CD14-positive monocyte (primary cell): Measurements from ENCODE around the gene NMS. TPM values are rescaled to one million over a fixed set of nuclear protein-coding genes. Genes with fewer than 3 reads are reported as not detected.

Experiments used
- DNase-seq, 3 donors: peaks; one replicate each; pipeline ENCODE4 v3.0.0-alpha.2; 2011 to 2022
- H2AFZ ChIP-seq: 2 replicates; pipeline ENCODE4 v1.6.0; 2012; ENCODE audit warnings: mild to moderate bottlenecking, low read depth, low read length, inconsistent platforms; ENCODE audit not compliant: insufficient read depth, poor library complexity, severe bottlenecking
- H3K27ac ChIP-seq, 2 donors: 1 replicate in 1 of 2; 2 replicates in 1 of 2; pipeline ENCODE4 v1.5.1; 2012 to 2013; ENCODE audit warnings: low read length in 2 of 2, control low read depth in 1 of 2, inconsistent platforms in 1 of 2, low read depth in 1 of 2, mild to moderate bottlenecking in 1 of 2
- H3K27me3 ChIP-seq, 2 donors: one replicate each; pipeline versions ENCODE4 v1.6.0 to v1.6.1; 2011 to 2013; ENCODE audit warnings: low read length in 2 of 2; ENCODE audit not compliant: control insufficient read depth in 2 of 2, insufficient read depth in 2 of 2
- H3K36me3 ChIP-seq, 2 donors: replicated peaks in 1 of 2; 1 replicate in 1 of 2; 2 replicates in 1 of 2; pipeline versions ENCODE4 v1.5.1 to v1.6.1; 2012 to 2013; ENCODE audit warnings: low read length in 2 of 2, control low read depth in 1 of 2, inconsistent platforms in 1 of 2, mild to moderate bottlenecking in 1 of 2; ENCODE audit not compliant: insufficient read depth in 2 of 2, control insufficient read depth in 1 of 2
- H3K4me1 ChIP-seq, 2 donors: 1 replicate in 1 of 2; 2 replicates in 1 of 2; pipeline versions ENCODE4 v1.5.1 to v1.6.1; 2012 to 2013; ENCODE audit warnings: low read length in 2 of 2, control low read depth in 1 of 2, inconsistent platforms in 1 of 2, mild to moderate bottlenecking in 1 of 2, moderate library complexity in 1 of 2; ENCODE audit not compliant: insufficient read depth in 2 of 2, control insufficient read depth in 1 of 2
- H3K4me2 ChIP-seq: replicated peaks from 2 replicates; pipeline ENCODE3; 2012; ENCODE audit warnings: low read length, moderate library complexity, mild to moderate bottlenecking; ENCODE audit not compliant: poor library complexity, severe bottlenecking; ENCODE audit errors: extremely low read depth
- H3K4me3 ChIP-seq, 3 experiments: fragments of 200-600 bp in 1 of 3; sonication (generic) in 1 of 3; replicated peaks in 1 of 3; 1 replicate in 2 of 3; 2 replicates in 1 of 3; pipeline ENCODE4 v1.5.1; 2011 to 2013; ENCODE audit warnings: low read length in 3 of 3, mild to moderate bottlenecking in 3 of 3, control low read depth in 2 of 3, low read depth in 2 of 3, inconsistent platforms in 1 of 3, moderate library complexity in 1 of 3
- H3K79me2 ChIP-seq: 2 replicates; pipeline ENCODE4 v1.6.0; 2012; ENCODE audit warnings: mild to moderate bottlenecking, control low read depth, inconsistent platforms, low read length, moderate library complexity; ENCODE audit not compliant: insufficient read depth
- H3K9ac ChIP-seq: 2 replicates; pipeline ENCODE4 v1.6.0; 2017; ENCODE audit warnings: low read length, mild to moderate bottlenecking; ENCODE audit not compliant: insufficient read depth, poor library complexity, severe bottlenecking
- H3K9me3 ChIP-seq, 2 donors: replicated peaks in 1 of 2; 1 replicate in 1 of 2; 2 replicates in 1 of 2; pipeline versions ENCODE4 v1.5.1 to v1.6.1; 2012 to 2013; ENCODE audit warnings: low read length in 2 of 2, control low read depth in 1 of 2; ENCODE audit not compliant: control insufficient read depth in 1 of 2, insufficient read depth in 1 of 2
- H4K20me1 ChIP-seq: 2 replicates; pipeline ENCODE4 v1.6.0; 2012; ENCODE audit warnings: mild to moderate bottlenecking, low read length, control low read depth, moderate library complexity; ENCODE audit not compliant: insufficient read depth
- H3K27ac Mint-ChIP-seq, 7 donors: one replicate each; pipeline ENCODE4 v1.8.0; 2020; ENCODE audit warnings: mild to moderate bottlenecking in 7 of 7, mixed read lengths in 7 of 7, moderate library complexity in 6 of 7, inconsistent platforms in 2 of 7
- H3K27me3 Mint-ChIP-seq, 3 donors: one replicate each; pipeline ENCODE4 v1.8.0; 2021 to 2022; ENCODE audit warnings: low read depth in 3 of 3, mild to moderate bottlenecking in 3 of 3, mixed read lengths in 3 of 3, moderate library complexity in 3 of 3, inconsistent platforms in 1 of 3
- H3K36me3 Mint-ChIP-seq, 2 donors: one replicate each; pipeline ENCODE4 v1.8.0; 2020; ENCODE audit warnings: mixed read lengths in 2 of 2, inconsistent platforms in 1 of 2, mild to moderate bottlenecking in 1 of 2
- H3K4me1 Mint-ChIP-seq: one replicate; pipeline ENCODE4 v1.8.0; 2020; ENCODE audit warnings: mild to moderate bottlenecking, mixed read lengths
- H3K4me3 Mint-ChIP-seq, 2 donors: one replicate each; pipeline ENCODE4 v1.8.0; 2020; ENCODE audit warnings: mild to moderate bottlenecking in 2 of 2, mixed read lengths in 2 of 2, moderate library complexity in 1 of 2
- H3K9me3 Mint-ChIP-seq, 7 donors: one replicate each; pipeline ENCODE4 v1.8.0; 2020 to 2022; ENCODE audit warnings: mixed read lengths in 7 of 7, mild to moderate bottlenecking in 6 of 7, moderate library complexity in 6 of 7, inconsistent platforms in 2 of 7
- WGBS: methylation state at CpG from one replicate; pipeline ENCODE4 v1.1.5; 2013; ENCODE audit warnings: missing lambda C conversion rate; ENCODE audit not compliant: insufficient coverage; 5-methylcytosine and 5-hydroxymethylcytosine counted together
- intact Hi-C, 2 donors: fragments of 100-400 bp; cut with micrococcal nuclease; formaldehyde crosslinking; loops; one replicate each; pipeline versions ENCODE4 v1.15.0 to v1.15.1; 2023
- polyA plus RNA-seq, 3 donors: library from polyadenylated mRNA; depleted of rRNA in 1 of 3; unstranded in 2 of 3; stranded (reverse) in 1 of 3; fragments of 300-500 nt in 2 of 3; fragments of >200 nt in 1 of 3; fragmentation: Illumina TruSeq in 2 of 3; gene quantifications; 1 replicate in 2 of 3; 2 replicates in 1 of 3; pipeline ENCODE4 v1.2.3, GENCODE V29; 2012 to 2021
- TF ChIP-seq, protein P1 (sequence below): fragments of 200-600 bp; IDR thresholded peaks from one replicate; pipeline ENCODE4 v1.8.0; 2022; ENCODE audit warnings: antibody characterized with exemption, mild to moderate bottlenecking

Gene NMS
- polyA plus RNA-seq, 3 donors, result not detected

DNA sequence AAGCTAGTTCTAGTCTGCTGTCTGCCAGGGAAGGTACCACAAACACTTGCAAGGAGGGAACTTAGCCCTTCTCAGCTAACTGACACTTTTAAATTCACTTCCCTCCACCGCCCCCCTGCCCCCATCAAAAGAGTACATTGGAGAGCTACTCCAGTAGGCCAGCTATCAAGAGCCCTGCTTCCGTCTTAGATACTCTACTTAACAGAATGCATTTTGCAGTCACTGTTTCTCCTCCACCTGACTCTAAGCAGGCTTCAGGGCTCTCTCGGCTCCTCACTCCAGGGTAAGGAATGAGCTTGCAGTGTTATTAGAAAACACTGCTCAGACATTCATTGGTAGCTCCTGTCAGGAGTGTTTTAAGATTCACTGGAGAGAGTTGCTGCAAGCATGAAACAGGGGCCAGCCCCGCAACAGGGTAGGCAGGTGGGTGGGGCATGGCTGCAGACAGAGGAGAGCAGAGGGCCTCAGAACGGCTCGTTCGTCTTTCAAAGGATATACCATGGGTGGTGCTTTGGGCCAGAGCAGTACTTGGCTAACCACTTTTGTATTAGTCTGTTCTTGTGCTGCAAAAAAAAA lies 57.2 kb downstream of the NMS start:
- no peaks in the 10 kb centered on the region for H3K4me1 ChIP-seq
- H3K27me3 Mint-ChIP-seq, result peaks cover 0 to 6% (median 4%) of the 10 kb centered on the region in 3 donors
- no peaks in the 10 kb centered on the region for H4K20me1 ChIP-seq
- no peak overlapping the region for H3K4me2 ChIP-seq
- H3K9me3 ChIP-seq, result no peaks in the 10 kb centered on the region
- H3K9me3 Mint-ChIP-seq, result peaks cover 0 to 2% (median 0%) of the 10 kb centered on the region in 7 donors
- TF ChIP-seq, protein P1, sequence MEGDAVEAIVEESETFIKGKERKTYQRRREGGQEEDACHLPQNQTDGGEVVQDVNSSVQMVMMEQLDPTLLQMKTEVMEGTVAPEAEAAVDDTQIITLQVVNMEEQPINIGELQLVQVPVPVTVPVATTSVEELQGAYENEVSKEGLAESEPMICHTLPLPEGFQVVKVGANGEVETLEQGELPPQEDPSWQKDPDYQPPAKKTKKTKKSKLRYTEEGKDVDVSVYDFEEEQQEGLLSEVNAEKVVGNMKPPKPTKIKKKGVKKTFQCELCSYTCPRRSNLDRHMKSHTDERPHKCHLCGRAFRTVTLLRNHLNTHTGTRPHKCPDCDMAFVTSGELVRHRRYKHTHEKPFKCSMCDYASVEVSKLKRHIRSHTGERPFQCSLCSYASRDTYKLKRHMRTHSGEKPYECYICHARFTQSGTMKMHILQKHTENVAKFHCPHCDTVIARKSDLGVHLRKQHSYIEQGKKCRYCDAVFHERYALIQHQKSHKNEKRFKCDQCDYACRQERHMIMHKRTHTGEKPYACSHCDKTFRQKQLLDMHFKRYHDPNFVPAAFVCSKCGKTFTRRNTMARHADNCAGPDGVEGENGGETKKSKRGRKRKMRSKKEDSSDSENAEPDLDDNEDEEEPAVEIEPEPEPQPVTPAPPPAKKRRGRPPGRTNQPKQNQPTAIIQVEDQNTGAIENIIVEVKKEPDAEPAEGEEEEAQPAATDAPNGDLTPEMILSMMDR, result no peak
- intact Hi-C loops, result no loop called here
- H3K27ac ChIP-seq, result no peak overlapping the region
- no peaks in the 10 kb centered on the region for H3K4me1 Mint-ChIP-seq
- no peaks in the 10 kb centered on the region for H3K36me3 ChIP-seq
- no peaks in the 10 kb centered on the region for H3K36me3 Mint-ChIP-seq
- H3K4me3 ChIP-seq, result no peak overlapping the region
- DNase-seq, result no peak
- no peak overlapping the region for H2AFZ ChIP-seq
- peak overlapping the region in 1 of 7 donors; percentile 35 for H3K27ac Mint-ChIP-seq
- no peak overlapping the region for H3K9ac ChIP-seq
- no peak overlapping the region for H3K4me3 Mint-ChIP-seq
- H3K27me3 ChIP-seq, result no peaks in the 10 kb centered on the region
- no peaks in the 10 kb centered on the region for H3K79me2 ChIP-seq
- WGBS, result 94% methylated on average over 4 of the region's 7 CpGs

DNA sequence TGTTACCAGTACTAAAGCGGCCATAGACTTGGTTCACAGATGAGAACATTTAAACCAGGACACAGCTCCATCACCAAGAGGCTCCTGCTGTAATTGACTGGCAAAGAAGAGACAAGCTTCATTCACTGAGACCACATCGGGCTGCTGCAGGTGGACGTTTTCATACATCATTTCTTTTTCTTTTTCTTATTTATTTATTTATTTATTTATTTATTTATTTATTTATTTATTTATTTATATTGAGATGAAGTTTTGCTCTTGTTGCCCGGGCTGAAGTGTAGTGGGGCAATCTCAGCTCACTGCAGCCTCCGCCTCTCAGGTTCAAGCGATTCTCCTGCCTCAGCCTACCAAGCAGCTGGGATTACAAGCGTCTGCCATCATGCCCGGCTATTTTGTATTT lies 58.9 kb downstream of the NMS start:
- no peaks in the 10 kb centered on the region for H3K27me3 ChIP-seq
- H4K20me1 ChIP-seq, result no peaks in the 10 kb centered on the region
- H3K27ac ChIP-seq, result no peak overlapping the region
- no peaks in the 10 kb centered on the region for H3K4me1 ChIP-seq
- DNase-seq, result no peak
- H3K36me3 ChIP-seq, result no peaks in the 10 kb centered on the region
- no peaks in the 10 kb centered on the region for H3K4me1 Mint-ChIP-seq
- H3K36me3 Mint-ChIP-seq, result no peaks in the 10 kb centered on the region
- intact Hi-C loops, result no loop called here
- H3K79me2 ChIP-seq, result no peaks in the 10 kb centered on the region
- WGBS, result 100% methylated on average over 5 of the region's 8 CpGs
- H2AFZ ChIP-seq, result no peak overlapping the region
- no peak overlapping the region for H3K4me3 ChIP-seq
- H3K9me3 Mint-ChIP-seq, result peaks cover 0 to 6% (median 2%) of the 10 kb centered on the region in 7 donors
- no peaks in the 10 kb centered on the region for H3K9me3 ChIP-seq
- no peak overlapping the region for H3K4me3 Mint-ChIP-seq
- H3K9ac ChIP-seq, result no peak overlapping the region
- no peak overlapping the region for H3K27ac Mint-ChIP-seq
- peaks cover 2 to 6% (median 4%) of the 10 kb centered on the region in 3 donors for H3K27me3 Mint-ChIP-seq
- TF ChIP-seq, protein P1, result no peak
- H3K4me2 ChIP-seq, result no peak overlapping the region
